Uterus (tissue), 4 donors: ENCODE measurements around the gene DOCK4. TPM values are rescaled to one million over a fixed set of nuclear protein-coding genes. Genes with fewer than 3 reads are reported as not detected.

Source experiments
- DNase-seq, 2 donors: peaks; one replicate each; pipeline ENCODE4 v3.0.0-alpha.2; 2019 to 2020
- H3K27ac ChIP-seq, 2 donors: fragments of 200-600 bp; sonication (generic); 1 replicate in 1 of 2; 2 replicates in 1 of 2; pipeline ENCODE4 v1.5.1; 2016 to 2018
- H3K27me3 ChIP-seq, 2 donors: fragments of 200-600 bp; sonication (generic); one replicate each; pipeline ENCODE4 v1.5.1; 2018 to 2019; ENCODE audit warnings: control low read depth in 1 of 2
- H3K36me3 ChIP-seq, 2 donors: fragments of 200-600 bp; sonication (generic); one replicate each; pipeline ENCODE4 v1.5.1; 2019; ENCODE audit warnings: control low read depth in 1 of 2
- H3K4me1 ChIP-seq, 2 donors: fragments of 200-600 bp; sonication (generic); one replicate each; pipeline ENCODE4 v1.5.1; 2018 to 2019; ENCODE audit warnings: control low read depth in 1 of 2
- H3K4me3 ChIP-seq, 2 donors: fragments of 200-600 bp; sonication (generic); 1 replicate in 1 of 2; 2 replicates in 1 of 2; pipeline ENCODE4 v1.5.1; 2018 to 2019; ENCODE audit warnings: mild to moderate bottlenecking in 1 of 2
- H3K9me3 ChIP-seq, 2 donors: fragments of 200-600 bp; sonication (generic); one replicate each; pipeline ENCODE4 v1.5.1; 2019; ENCODE audit warnings: control low read depth in 1 of 2
- POLR2A ChIP-seq, 2 donors: fragments of 450-650 bp; IDR thresholded peaks; one replicate each; pipeline ENCODE4 v1.6.1; 2016; ENCODE audit warnings: antibody characterized with exemption in 2 of 2, mild to moderate bottlenecking in 1 of 2, moderate library complexity in 1 of 2
- intact Hi-C: fragments of 100-400 bp; cut with DNase I; formaldehyde crosslinking; loops from one replicate; pipeline ENCODE4 v1.15.1; 2023; ENCODE audit warnings: low total_unique reads
- total RNA-seq, 4 donors: library from RNA; depleted of rRNA in 3 of 4; stranded (reverse); fragments of >200 nt in 3 of 4; gene quantifications; one replicate each; pipeline versions ENCODE4 v1.1.0 to v1.2.4, GENCODE V29; 2014 to 2023
- TF ChIP-seq, protein P1 (sequence below), 4 experiments: fragments of 200-600 bp in 2 of 4; fragments of 450-650 bp in 2 of 4; sonication (generic) in 2 of 4; IDR thresholded peaks; one replicate each; pipeline ENCODE4 v1.5.1; 2016 to 2019; ENCODE audit warnings: antibody characterized with exemption in 4 of 4, mild to moderate bottlenecking in 2 of 4, moderate library complexity in 1 of 4
- donor health status: DM: yes; HTN: yes; CAD: no.

The DOCK4 gene
- total RNA-seq, 4 donors from 2014 or later = 48.8 to 217 (median 72.3) TPM

DNA sequence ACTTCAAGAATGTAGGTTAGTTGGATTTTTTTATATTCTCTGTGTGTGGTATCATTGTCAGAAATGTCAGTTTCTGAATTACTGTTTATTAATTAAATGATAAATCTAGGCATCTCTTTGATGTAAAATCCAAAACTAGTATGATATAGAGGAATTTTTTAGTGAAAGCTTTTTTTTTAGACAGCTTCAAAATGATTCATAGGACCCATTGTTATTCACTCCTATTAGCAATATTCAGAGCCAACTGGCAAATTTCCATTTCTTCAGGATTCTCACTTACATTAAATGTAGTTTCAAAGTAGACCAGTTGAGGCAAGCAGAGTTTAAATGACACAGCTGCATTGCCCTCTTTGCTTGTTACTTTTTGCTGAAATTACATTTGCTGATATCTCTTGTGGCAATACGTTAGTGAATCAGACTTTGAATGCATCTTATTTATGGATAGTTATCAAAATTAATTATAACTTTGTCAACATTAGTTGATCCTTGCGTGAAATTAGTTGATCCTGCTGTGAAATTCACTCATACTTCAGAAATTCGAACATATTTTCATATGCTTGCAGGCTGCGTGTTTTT lies 20.6 kb upstream of the DOCK4 start:
- Histone ChIP-seq H3K4me3 (no peak overlapping the region), H3K36me3 (no peaks in the 10 kb centered on the region), H3K4me1 (no peaks in the 10 kb centered on the region), H3K27ac (no peak overlapping the region), H3K9me3 (no peaks in the 10 kb centered on the region), H3K27me3 (no peaks in the 10 kb centered on the region)
- intact Hi-C loops = no loop called here
- TF ChIP-seq POLR2A (IDR thresholded peaks at IDR 0.05) = no peak
- TF ChIP-seq, protein P1, sequence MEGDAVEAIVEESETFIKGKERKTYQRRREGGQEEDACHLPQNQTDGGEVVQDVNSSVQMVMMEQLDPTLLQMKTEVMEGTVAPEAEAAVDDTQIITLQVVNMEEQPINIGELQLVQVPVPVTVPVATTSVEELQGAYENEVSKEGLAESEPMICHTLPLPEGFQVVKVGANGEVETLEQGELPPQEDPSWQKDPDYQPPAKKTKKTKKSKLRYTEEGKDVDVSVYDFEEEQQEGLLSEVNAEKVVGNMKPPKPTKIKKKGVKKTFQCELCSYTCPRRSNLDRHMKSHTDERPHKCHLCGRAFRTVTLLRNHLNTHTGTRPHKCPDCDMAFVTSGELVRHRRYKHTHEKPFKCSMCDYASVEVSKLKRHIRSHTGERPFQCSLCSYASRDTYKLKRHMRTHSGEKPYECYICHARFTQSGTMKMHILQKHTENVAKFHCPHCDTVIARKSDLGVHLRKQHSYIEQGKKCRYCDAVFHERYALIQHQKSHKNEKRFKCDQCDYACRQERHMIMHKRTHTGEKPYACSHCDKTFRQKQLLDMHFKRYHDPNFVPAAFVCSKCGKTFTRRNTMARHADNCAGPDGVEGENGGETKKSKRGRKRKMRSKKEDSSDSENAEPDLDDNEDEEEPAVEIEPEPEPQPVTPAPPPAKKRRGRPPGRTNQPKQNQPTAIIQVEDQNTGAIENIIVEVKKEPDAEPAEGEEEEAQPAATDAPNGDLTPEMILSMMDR (IDR thresholded peaks at IDR 0.05) = no peak
- DNase-seq = no peak

DNA sequence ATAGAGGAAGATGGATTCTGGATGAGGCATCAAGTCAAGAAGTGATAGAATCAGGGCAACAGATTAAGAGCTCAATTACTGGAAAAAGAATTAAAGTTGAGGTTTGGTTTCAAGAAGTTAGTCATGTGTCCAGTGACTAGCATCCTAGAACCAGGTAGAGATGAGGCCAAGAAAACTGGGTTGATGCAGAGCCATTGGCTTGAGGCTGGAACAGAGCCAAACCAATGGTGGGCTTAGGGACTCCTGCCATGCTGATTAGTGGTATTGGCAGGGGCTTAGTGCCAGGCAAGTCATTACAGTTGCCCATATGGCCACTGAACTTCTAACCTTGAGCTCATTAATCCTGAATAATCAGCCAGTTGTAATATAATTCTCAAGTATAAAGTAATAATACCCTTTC lies 18.8 kb upstream of the DOCK4 start:
- Histone ChIP-seq H3K36me3 (no peaks in the 10 kb centered on the region), H3K4me3 (no peak overlapping the region), H3K27me3 (no peaks in the 10 kb centered on the region), H3K27ac (no peak overlapping the region), H3K4me1 (no peaks in the 10 kb centered on the region), H3K9me3 (no peaks in the 10 kb centered on the region)
- DNase-seq = no peak
- TF ChIP-seq, protein P1 (IDR thresholded peaks at IDR 0.05) = no peak
- TF ChIP-seq POLR2A (IDR thresholded peaks at IDR 0.05) = no peak
- intact Hi-C loops = no loop called here

DNA sequence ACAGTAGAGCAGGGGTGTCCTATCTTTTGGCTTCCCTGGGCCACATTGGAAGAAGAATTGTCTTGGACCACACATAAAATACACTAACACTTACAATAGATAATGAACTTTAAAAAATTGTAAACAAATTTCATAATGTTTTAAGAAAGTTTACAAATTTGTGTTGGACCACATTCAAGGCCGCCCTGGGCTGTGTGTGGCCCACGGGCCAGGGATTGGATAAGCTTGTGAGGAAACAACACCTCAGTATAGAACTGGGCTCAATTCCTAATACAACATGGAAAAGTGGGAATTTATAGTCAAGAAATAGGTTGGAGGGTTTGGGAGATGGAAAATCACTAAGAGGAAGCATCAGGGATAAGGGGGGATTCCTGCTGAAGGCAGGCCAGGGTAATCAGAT lies 18.0 kb upstream of the DOCK4 start:
- intact Hi-C loops = no loop called here
- no peak for DNase-seq
- Histone ChIP-seq H3K27me3 (no peaks in the 10 kb centered on the region), H3K36me3 (no peaks in the 10 kb centered on the region), H3K4me1 (no peaks in the 10 kb centered on the region), H3K4me3 (no peak overlapping the region), H3K27ac (no peak overlapping the region), H3K9me3 (no peaks in the 10 kb centered on the region)
- TF ChIP-seq, protein P1 (IDR thresholded peaks at IDR 0.05) = no peak
- TF ChIP-seq POLR2A (IDR thresholded peaks at IDR 0.05) = no peak

DNA sequence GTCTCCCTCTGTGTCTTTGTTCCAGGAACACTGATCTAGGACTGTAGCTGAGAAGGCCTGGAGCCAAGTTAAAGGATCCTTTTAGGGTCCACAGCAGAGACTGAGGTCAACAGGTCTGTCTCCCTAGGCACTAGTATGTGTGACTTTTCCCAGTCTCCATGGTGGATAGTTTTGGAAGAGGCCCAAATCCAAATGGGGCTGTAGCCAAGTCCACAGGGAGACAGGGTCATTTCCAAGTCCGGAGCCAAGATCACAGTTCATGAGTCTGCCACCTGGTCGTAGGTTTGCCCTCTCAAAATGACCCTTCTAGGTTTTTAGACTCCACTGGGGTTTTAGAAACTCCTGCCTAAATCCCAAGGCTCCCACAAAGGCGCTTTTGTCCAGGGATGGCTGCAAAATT lies 17.1 kb upstream of the DOCK4 start:
- TF ChIP-seq POLR2A (IDR thresholded peaks at IDR 0.05) = no peak
- TF ChIP-seq, protein P1 (IDR thresholded peaks at IDR 0.05) = no peak
- intact Hi-C loops = no loop called here
- H3K27ac ChIP-seq = no peak overlapping the region

DNA sequence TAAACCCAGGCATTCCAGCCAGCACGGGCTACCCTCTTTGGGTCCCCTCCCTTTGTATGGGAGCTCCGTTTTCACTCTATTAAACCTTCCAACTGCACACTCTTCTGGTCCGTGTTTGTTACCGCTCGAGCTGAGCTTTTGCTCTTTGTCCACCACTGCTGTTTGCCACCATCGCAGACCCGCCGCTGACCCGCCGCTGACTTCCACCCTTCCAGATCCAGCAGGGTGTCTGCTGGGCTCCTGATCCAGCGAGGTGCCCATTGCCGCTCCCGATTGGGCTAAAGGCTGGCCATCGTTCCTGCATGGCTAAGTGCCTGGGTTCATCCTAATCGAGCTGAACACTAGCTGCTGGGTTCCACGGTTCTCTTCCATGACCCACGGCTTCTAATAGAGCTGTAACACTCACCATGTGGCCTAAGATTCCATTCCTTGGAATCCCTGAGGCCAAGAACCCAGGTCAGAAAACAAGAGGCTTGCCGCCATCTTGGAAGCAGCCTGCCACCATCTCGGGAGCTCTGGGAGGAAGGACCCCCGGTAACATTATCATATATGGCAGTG lies 14.8 kb upstream of the DOCK4 start:
- no peak for DNase-seq
- no peaks in the 10 kb centered on the region for H3K9me3 ChIP-seq
- no peak overlapping the region for H3K27ac ChIP-seq
- no peaks in the 10 kb centered on the region for H3K27me3 ChIP-seq
- intact Hi-C loops = no loop called here
- H3K4me1 ChIP-seq = no peaks in the 10 kb centered on the region
- no peak for TF ChIP-seq POLR2A (IDR thresholded peaks at IDR 0.05)
- TF ChIP-seq, protein P1 (IDR thresholded peaks at IDR 0.05) = no peak
- no peak overlapping the region for H3K4me3 ChIP-seq
- H3K36me3 ChIP-seq = no peaks in the 10 kb centered on the region

More for the DNA sequence above, 17.1 kb upstream of the DOCK4 start:
- Histone ChIP-seq H3K36me3 (no peaks in the 10 kb centered on the region), H3K9me3 (no peaks in the 10 kb centered on the region), H3K27me3 (no peaks in the 10 kb centered on the region), H3K4me1 (no peaks in the 10 kb centered on the region), H3K4me3 (no peak overlapping the region)
- no peak for DNase-seq
